ENCODE results near the gene UBASH3B. TPM values are rescaled to one million over a fixed set of nuclear protein-coding genes. Genes with fewer than 3 reads are reported as not detected.
"Not testable (repeated sequence)": the region's sequence is repeated elsewhere in the genome, so short reads cannot be mapped to it uniquely, and the experiment has no call there.

UBASH3B gene
- total RNA-seq, 1 donor = 21.4 TPM

DNA sequence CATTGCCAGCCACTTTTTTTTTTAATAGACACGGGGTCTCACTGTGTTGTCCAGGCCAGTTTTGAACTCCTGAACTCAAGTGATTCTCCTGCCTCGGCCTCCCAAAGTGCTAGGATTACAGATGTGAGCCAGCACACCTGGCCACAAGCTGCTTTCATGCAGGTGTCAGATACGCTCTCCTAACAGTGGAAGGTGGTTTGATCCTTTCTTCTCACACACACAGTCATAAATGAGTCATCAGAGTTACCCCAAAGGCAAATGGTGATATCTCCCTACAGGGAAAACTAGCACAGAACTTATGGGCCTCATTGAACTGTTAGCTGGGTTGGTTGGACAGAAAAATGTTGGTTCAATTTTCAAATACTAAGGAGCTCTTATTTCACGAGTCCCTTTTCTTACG, 38.2 kb upstream of the UBASH3B start:
- no peak for TF ChIP-seq CTCF (IDR thresholded peaks at IDR 0.05; ENCODE audit: extremely low read depth, low read depth, low read length)
- no peak overlapping the region for H3K4me2 ChIP-seq (ENCODE audit: insufficient read depth, low read length)
- H4K20me1 ChIP-seq (ENCODE audit: insufficient read depth, low read length) = no peaks in the 10 kb centered on the region
- no peaks in the 10 kb centered on the region for H3K79me2 ChIP-seq (ENCODE audit: insufficient read depth, low read length)
- H3K27ac ChIP-seq (ENCODE audit: low read depth, low read length) = no peak overlapping the region
- no peak for DNase-seq (ENCODE audit: insufficient read length, low spot score, missing footprints)
- no peaks in the 10 kb centered on the region for H3K9me3 ChIP-seq (ENCODE audit: low read depth, low read length)
- H3K4me3 ChIP-seq (ENCODE audit: insufficient read depth, low read length) = no peak overlapping the region
- peaks cover 12% of the 10 kb centered on the region for H3K27me3 ChIP-seq (ENCODE audit: insufficient read depth, low read length)
- H3K36me3 ChIP-seq (ENCODE audit: insufficient read depth, low read length) = no peaks in the 10 kb centered on the region
- no peak overlapping the region for H2AFZ ChIP-seq (ENCODE audit: low read length)
- H3K4me1 ChIP-seq (ENCODE audit: insufficient read depth, low read length) = no peaks in the 10 kb centered on the region

DNA sequence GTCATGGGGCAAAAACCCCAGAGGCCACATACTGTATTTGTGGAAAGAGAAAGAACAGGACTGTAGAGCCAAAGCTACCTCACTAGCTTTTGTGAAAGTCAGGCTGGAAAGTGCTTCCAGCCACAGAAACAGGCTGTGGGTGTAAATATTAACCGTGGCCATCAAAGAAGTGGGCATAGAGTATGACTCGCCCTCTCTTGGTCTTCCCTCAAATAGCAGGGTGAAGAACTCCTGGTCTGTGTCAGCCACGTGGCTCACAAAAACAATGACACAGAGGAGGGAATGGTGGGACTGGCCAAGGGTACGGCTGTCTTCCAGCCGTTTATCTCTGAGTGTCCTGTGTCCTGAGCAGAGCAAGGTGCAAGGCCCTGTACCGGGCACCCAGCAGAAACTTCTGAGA, 37.6 kb upstream of the UBASH3B start:
- no peaks in the 10 kb centered on the region for H3K4me1 ChIP-seq (ENCODE audit: insufficient read depth, low read length)
- no peak overlapping the region for H3K4me3 ChIP-seq (ENCODE audit: insufficient read depth, low read length)
- no peaks in the 10 kb centered on the region for H3K9me3 ChIP-seq (ENCODE audit: low read depth, low read length)
- peak; percentile 66 for DNase-seq (ENCODE audit: insufficient read length, low spot score, missing footprints)
- peak overlapping the region; percentile 41 for H2AFZ ChIP-seq (ENCODE audit: low read length)
- no peaks in the 10 kb centered on the region for H4K20me1 ChIP-seq (ENCODE audit: insufficient read depth, low read length)
- H3K79me2 ChIP-seq (ENCODE audit: insufficient read depth, low read length) = no peaks in the 10 kb centered on the region
- H3K27ac ChIP-seq (ENCODE audit: low read depth, low read length) = no peak overlapping the region
- H3K4me2 ChIP-seq (ENCODE audit: insufficient read depth, low read length) = no peak overlapping the region
- peaks cover 14% of the 10 kb centered on the region for H3K27me3 ChIP-seq (ENCODE audit: insufficient read depth, low read length)
- TF ChIP-seq CTCF (IDR thresholded peaks at IDR 0.05; ENCODE audit: extremely low read depth, low read depth, low read length) = no peak
- H3K36me3 ChIP-seq (ENCODE audit: insufficient read depth, low read length) = no peaks in the 10 kb centered on the region

DNA sequence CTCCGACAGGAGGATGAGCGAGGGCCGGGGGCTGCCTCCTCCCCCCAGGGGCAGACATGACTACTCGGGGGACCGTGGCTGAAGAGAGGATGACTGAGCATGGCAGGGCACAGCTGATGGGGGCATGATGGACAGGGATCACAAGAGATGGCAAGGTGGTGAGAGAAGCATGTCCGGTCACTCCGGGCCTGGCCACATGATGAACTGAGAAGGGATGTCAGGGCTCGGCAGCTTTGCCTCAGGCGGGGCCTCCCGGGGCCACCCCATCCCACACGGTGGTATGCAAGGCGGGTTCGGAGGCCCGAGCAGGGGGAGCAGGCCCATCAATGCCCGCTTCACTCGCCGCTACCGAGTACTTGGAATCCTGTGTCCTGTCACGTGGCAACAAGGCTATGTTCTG, 36.6 kb upstream of the UBASH3B start:
- H3K27me3 ChIP-seq (ENCODE audit: insufficient read depth, low read length) = peaks cover 15% of the 10 kb centered on the region
- no peak overlapping the region for H2AFZ ChIP-seq (ENCODE audit: low read length)
- H3K9me3 ChIP-seq (ENCODE audit: low read depth, low read length) = no peaks in the 10 kb centered on the region
- no peak overlapping the region for H3K4me3 ChIP-seq (ENCODE audit: insufficient read depth, low read length)
- no peak overlapping the region for H3K4me2 ChIP-seq (ENCODE audit: insufficient read depth, low read length)
- H4K20me1 ChIP-seq (ENCODE audit: insufficient read depth, low read length) = no peaks in the 10 kb centered on the region
- TF ChIP-seq CTCF (IDR thresholded peaks at IDR 0.05; ENCODE audit: extremely low read depth, low read depth, low read length) = no peak
- no peak for DNase-seq (ENCODE audit: insufficient read length, low spot score, missing footprints)
- H3K36me3 ChIP-seq (ENCODE audit: insufficient read depth, low read length) = no peaks in the 10 kb centered on the region
- no peak overlapping the region for H3K27ac ChIP-seq (ENCODE audit: low read depth, low read length)
- no peaks in the 10 kb centered on the region for H3K4me1 ChIP-seq (ENCODE audit: insufficient read depth, low read length)
- H3K79me2 ChIP-seq (ENCODE audit: insufficient read depth, low read length) = no peaks in the 10 kb centered on the region

DNA sequence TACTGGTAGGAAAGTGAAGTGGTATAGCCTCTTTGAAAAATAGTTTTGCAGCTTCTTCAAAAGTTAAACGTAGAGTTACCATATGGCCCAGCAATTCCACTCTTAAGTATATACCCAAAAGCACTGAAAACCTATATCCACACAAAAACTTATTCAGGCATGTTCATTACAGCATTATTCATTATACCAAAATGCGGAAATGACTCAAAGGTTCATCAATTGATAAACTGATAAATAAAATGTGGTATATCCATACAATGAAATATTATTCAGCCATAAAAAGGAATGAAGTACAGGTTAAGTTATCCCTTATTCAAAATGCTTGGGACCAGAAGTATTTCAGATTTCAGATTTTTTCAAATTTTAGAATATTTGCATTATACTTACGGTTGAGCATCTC, 35.8 kb upstream of the UBASH3B start:
- TF ChIP-seq CTCF (IDR thresholded peaks at IDR 0.05; ENCODE audit: extremely low read depth, low read depth, low read length) = no peak
- H3K27ac ChIP-seq (ENCODE audit: low read depth, low read length) = no peak overlapping the region
- H3K36me3 ChIP-seq (ENCODE audit: insufficient read depth, low read length) = no peaks in the 10 kb centered on the region

GRCh38 chr11:122625501-122625900, 30.0 kb upstream of the UBASH3B start:
- H4K20me1 ChIP-seq (ENCODE audit: insufficient read depth, low read length); H3K36me3 ChIP-seq (ENCODE audit: insufficient read depth, low read length); DNase-seq (ENCODE audit: insufficient read length, low spot score, missing footprints); H3K79me2 ChIP-seq (ENCODE audit: insufficient read depth, low read length); H2AFZ ChIP-seq (ENCODE audit: low read length); H3K4me1 ChIP-seq (ENCODE audit: insufficient read depth, low read length); H3K4me2 ChIP-seq (ENCODE audit: insufficient read depth, low read length); H3K4me3 ChIP-seq (ENCODE audit: insufficient read depth, low read length); H3K27ac ChIP-seq (ENCODE audit: low read depth, low read length); H3K9me3 ChIP-seq (ENCODE audit: low read depth, low read length): not testable (repeated sequence)
- H3K27me3 ChIP-seq (ENCODE audit: insufficient read depth, low read length) = peaks cover 11% of the 10 kb centered on the region

More for the DNA sequence above, 35.8 kb upstream of the UBASH3B start:
- H3K27me3 ChIP-seq (ENCODE audit: insufficient read depth, low read length) = peaks cover 14% of the 10 kb centered on the region
- no peak overlapping the region for H3K4me3 ChIP-seq (ENCODE audit: insufficient read depth, low read length)
- H4K20me1 ChIP-seq (ENCODE audit: insufficient read depth, low read length) = no peaks in the 10 kb centered on the region
- no peaks in the 10 kb centered on the region for H3K79me2 ChIP-seq (ENCODE audit: insufficient read depth, low read length)
- H3K4me1 ChIP-seq (ENCODE audit: insufficient read depth, low read length) = no peaks in the 10 kb centered on the region
- H3K9me3 ChIP-seq (ENCODE audit: low read depth, low read length) = no peaks in the 10 kb centered on the region
- H2AFZ ChIP-seq (ENCODE audit: low read length) = no peak overlapping the region
- no peak for DNase-seq (ENCODE audit: insufficient read length, low spot score, missing footprints)
- no peak overlapping the region for H3K4me2 ChIP-seq (ENCODE audit: insufficient read depth, low read length)

All from osteoblast (primary cell).